ENCODE measurements around the gene GNAO1.
"Not testable (repeated sequence)": the region's sequence is repeated elsewhere in the genome, so short reads cannot be mapped to it uniquely, and the experiment has no call there.

The GNAO1 gene

GRCh38 chr16:56379044-56379443, 187.8 kb downstream of the GNAO1 start:
- H3K4me3 Mint-ChIP-seq; H3K27ac Mint-ChIP-seq; intact Hi-C loops (cut with micrococcal nuclease); H3K27me3 Mint-ChIP-seq; H3K4me1 Mint-ChIP-seq (ENCODE audit: low read depth): not testable (repeated sequence)
- peaks cover 39% of the 10 kb centered on the region for H3K9me3 Mint-ChIP-seq
- peaks cover 92% of the 10 kb centered on the region for H3K36me3 Mint-ChIP-seq (ENCODE audit: low read depth)

DNA sequence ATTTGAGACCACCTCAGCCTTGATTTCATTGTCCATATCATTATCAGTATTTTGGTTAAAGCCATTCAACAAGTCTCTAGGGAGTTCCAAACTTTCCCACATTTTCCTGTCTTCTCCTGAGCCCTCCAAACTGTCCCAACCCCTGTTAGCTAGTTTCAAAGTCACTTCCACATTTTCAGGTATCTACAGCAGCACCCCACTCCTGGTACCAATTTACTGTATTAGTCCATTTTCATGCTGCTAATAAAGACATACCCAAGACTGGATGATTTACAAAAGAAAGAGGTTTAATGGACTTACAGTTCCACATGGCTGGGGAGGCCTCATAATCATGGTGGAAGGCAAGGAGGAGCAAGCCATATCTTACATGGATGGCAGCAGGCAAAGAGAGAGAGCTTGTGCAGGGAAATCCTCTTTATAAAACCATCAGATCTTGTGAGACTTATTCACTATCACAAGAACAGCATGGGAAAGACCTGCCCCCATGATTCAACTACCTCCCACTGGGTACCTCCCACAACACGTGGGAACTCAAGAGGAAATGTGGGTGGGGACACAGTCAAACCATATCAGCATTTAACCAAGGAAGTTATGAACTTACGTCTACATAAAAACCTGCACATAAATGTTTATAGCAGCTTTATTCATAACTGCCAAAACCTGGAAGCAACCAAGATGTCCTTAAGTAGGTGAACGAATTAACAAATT, 189.6 kb downstream of the GNAO1 start:
- H3K4me1 Mint-ChIP-seq (ENCODE audit: low read depth); intact Hi-C loops (cut with micrococcal nuclease); H3K4me3 Mint-ChIP-seq; H3K27ac Mint-ChIP-seq; H3K27me3 Mint-ChIP-seq: not testable (repeated sequence)
- Mint-ChIP-seq H3K36me3 (ENCODE audit: low read depth) (peaks cover 92% of the 10 kb centered on the region), H3K9me3 (peaks cover 39% of the 10 kb centered on the region)

- peaks cover 95% of the 10 kb centered on the region for H3K36me3 Mint-ChIP-seq (ENCODE audit: low read depth)
- H3K4me1 Mint-ChIP-seq (ENCODE audit: low read depth): no peaks in the 10 kb centered on the region
- intact Hi-C loops (cut with micrococcal nuclease): no loop called here
- no peaks in the 10 kb centered on the region for H3K27me3 Mint-ChIP-seq
- no peak overlapping the region for H3K27ac Mint-ChIP-seq
- no peak overlapping the region for H3K4me3 Mint-ChIP-seq
- H3K9me3 Mint-ChIP-seq: peaks cover 39% of the 10 kb centered on the region
Observed at GRCh38 chr16:56382459-56382858, 191.2 kb downstream of the GNAO1 start.

- intact Hi-C loops (cut with micrococcal nuclease): no loop called here
- Mint-ChIP-seq H3K9me3 (peaks cover 39% of the 10 kb centered on the region), H3K4me3 (no peak overlapping the region), H3K4me1 (ENCODE audit: low read depth) (no peaks in the 10 kb centered on the region), H3K27me3 (no peaks in the 10 kb centered on the region), H3K36me3 (ENCODE audit: low read depth) (peaks cover 95% of the 10 kb centered on the region), H3K27ac (no peak overlapping the region)
Observed at GRCh38 chr16:56382901-56383355, 191.6 kb downstream of the GNAO1 start.

DNA sequence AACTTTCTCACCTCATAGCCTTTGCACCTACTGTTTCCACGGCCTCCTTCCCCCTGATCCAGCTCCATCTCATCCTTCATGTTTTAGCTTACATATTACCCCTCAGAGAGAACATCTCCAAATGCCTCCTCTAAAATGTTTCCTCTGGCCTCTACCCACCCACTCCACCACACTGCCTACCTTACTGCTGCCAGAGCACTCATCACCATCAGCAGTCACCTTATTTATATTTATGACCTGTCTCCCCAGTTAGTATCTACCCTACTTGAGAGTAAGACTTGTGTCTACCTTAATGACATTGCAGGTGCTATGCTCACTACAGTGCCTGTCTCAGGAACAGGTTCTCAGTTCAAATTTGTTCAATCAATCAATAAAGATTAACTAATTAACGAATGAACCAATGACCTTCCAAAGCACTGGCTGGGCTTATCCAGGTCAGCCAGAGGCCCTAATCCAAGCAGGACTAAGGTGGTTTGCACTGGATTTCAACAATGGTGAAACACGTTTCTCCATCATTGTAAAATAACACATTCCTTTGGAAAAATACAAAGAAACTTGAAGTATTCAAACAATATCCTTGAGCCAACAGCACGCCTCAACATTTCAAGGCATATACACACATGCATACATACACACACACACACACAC, 192.9 kb downstream of the GNAO1 start:
- Mint-ChIP-seq H3K27me3 (no peaks in the 10 kb centered on the region), H3K36me3 (ENCODE audit: low read depth) (peaks cover 91% of the 10 kb centered on the region), H3K9me3 (peaks cover 38% of the 10 kb centered on the region), H3K27ac (no peak overlapping the region), H3K4me1 (ENCODE audit: low read depth) (no peaks in the 10 kb centered on the region), H3K4me3 (no peak overlapping the region)
- intact Hi-C loops (cut with micrococcal nuclease): no loop called here

DNA sequence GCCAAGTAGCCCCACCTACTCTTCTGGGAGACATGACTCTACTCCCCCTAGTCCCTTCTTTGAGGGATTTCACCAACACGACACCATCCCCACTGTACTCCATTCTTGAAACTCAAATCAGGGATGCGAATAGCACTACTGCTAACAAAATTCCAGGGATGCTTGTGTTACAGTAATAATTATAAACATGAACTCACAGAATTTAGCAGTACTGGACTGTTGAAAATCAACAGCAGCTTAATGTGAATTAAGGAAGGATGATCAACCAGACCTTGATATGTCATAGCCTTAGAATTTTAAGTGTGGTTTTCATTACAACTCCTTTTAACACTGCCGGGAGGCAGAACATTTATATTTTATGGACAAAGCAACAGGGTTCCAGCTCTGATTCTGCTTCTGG, 196.1 kb downstream of the GNAO1 start:
- H3K27ac Mint-ChIP-seq: no peak overlapping the region
- H3K4me1 Mint-ChIP-seq (ENCODE audit: low read depth): no peaks in the 10 kb centered on the region
- intact Hi-C loops (cut with micrococcal nuclease): no loop called here
- H3K9me3 Mint-ChIP-seq: peaks cover 11% of the 10 kb centered on the region
- peaks cover 88% of the 10 kb centered on the region for H3K36me3 Mint-ChIP-seq (ENCODE audit: low read depth)
- no peak overlapping the region for H3K4me3 Mint-ChIP-seq
- H3K27me3 Mint-ChIP-seq: no peaks in the 10 kb centered on the region

- Mint-ChIP-seq H3K27me3 (no peaks in the 10 kb centered on the region), H3K4me3 (no peak overlapping the region), H3K27ac (no peak overlapping the region), H3K36me3 (ENCODE audit: low read depth) (peaks cover 88% of the 10 kb centered on the region), H3K4me1 (ENCODE audit: low read depth) (no peaks in the 10 kb centered on the region), H3K9me3 (peaks cover 5% of the 10 kb centered on the region)
- intact Hi-C loops (cut with micrococcal nuclease): no loop called here
Observed at GRCh38 chr16:56388209-56388608, 196.9 kb downstream of the GNAO1 start.

DNA sequence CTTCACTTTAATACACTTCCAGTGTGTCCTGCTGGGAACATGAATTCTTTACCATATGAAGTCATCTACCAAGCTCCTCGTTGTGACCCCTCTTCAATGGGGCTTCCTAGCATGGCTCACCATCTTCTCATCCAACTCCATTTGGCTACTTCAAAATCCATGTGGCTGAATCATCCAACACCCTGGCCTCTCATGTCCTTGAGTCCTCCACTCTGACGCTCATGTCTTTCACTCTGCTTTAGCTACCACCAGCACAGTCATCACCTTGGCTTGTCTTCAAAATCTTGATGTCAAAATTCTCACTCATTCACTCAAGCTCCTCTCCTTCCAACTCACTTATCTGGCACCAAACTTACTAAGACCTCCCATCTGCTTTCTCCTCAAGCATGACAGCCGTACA, 198.3 kb downstream of the GNAO1 start:
- intact Hi-C loops (cut with micrococcal nuclease): no loop called here
- no peak overlapping the region for H3K4me3 Mint-ChIP-seq
- no peaks in the 10 kb centered on the region for H3K4me1 Mint-ChIP-seq (ENCODE audit: low read depth)
- H3K27me3 Mint-ChIP-seq: no peaks in the 10 kb centered on the region
- H3K36me3 Mint-ChIP-seq (ENCODE audit: low read depth): peaks cover 88% of the 10 kb centered on the region
- no peaks in the 10 kb centered on the region for H3K9me3 Mint-ChIP-seq
- no peak overlapping the region for H3K27ac Mint-ChIP-seq

GRCh38 chr16:56396724-56397123, 205.4 kb downstream of the GNAO1 start:
- H3K4me1 Mint-ChIP-seq (ENCODE audit: low read depth); intact Hi-C loops (cut with micrococcal nuclease); H3K9me3 Mint-ChIP-seq; H3K27ac Mint-ChIP-seq; H3K27me3 Mint-ChIP-seq; H3K4me3 Mint-ChIP-seq: not testable (repeated sequence)
- H3K36me3 Mint-ChIP-seq (ENCODE audit: low read depth): peaks cover 90% of the 10 kb centered on the region

DNA sequence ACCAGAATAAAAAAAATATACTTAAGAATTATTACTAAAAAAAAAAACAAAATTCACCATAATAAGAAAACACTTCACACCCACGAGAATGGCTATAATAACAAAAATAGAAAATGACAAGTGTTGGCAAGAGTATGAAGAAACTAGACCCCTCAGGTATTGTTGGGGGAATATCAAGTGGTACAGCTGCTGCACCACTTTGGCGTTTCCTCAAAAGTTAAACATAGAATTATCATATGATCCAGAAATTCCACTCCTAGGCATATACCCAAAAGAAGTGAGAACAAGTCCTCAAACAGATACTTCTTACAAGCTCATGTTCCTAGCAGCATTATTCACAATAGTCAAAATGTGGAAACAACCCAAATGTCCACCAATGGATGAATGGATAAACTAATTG, 207.8 kb downstream of the GNAO1 start:
- Mint-ChIP-seq H3K9me3 (no peaks in the 10 kb centered on the region), H3K27me3 (no peaks in the 10 kb centered on the region), H3K4me3 (no peak overlapping the region), H3K36me3 (ENCODE audit: low read depth) (peaks cover 84% of the 10 kb centered on the region), H3K4me1 (ENCODE audit: low read depth) (no peaks in the 10 kb centered on the region), H3K27ac (no peak overlapping the region)
- intact Hi-C loops (cut with micrococcal nuclease): no loop called here

DNA sequence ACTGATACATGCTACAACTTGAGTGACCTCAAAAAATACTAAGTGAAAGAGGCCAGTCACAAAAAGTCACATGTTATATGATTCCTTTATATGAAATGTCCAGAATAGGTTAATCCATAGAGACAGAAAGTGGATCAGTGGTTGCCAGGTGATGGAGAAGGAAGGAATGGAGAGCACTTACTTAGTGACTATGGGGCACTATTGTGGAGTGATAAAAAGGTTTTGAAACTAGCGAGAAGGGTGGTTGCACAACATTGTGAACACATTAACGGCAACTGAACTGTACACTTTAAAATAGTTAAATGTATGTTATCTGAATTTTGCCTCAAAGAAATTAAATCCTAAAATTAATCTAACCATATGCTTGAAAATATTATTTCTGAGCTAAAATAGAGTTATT, 208.2 kb downstream of the GNAO1 start:
- Mint-ChIP-seq H3K9me3 (no peaks in the 10 kb centered on the region), H3K36me3 (ENCODE audit: low read depth) (peaks cover 84% of the 10 kb centered on the region), H3K4me1 (ENCODE audit: low read depth) (no peaks in the 10 kb centered on the region), H3K27ac (no peak overlapping the region), H3K27me3 (no peaks in the 10 kb centered on the region), H3K4me3 (no peak overlapping the region)
- intact Hi-C loops (cut with micrococcal nuclease): no loop called here

DNA sequence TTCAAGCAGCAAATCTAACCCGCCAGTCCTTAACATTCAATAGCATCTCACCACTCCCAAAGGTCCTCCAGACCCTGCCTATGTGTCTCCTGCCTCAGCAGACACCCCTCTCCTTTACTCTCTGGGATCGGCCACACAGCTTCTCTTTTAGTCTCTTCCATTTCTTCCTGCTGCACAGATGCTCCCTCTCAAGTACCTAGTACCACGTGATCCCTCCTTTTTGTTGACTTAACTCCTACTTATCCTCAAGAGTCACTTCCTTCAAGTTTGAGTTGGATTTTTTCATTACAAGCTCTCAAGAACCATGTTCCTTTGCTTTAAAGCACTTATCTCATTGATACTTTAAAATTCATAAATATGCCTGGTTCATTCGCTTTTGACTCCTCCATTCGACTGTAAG, 209.2 kb downstream of the GNAO1 start:
- Mint-ChIP-seq H3K4me1 (ENCODE audit: low read depth) (no peaks in the 10 kb centered on the region), H3K27ac (no peak overlapping the region), H3K27me3 (no peaks in the 10 kb centered on the region), H3K9me3 (no peaks in the 10 kb centered on the region), H3K36me3 (ENCODE audit: low read depth) (peaks cover 84% of the 10 kb centered on the region), H3K4me3 (no peak overlapping the region)
- intact Hi-C loops (cut with micrococcal nuclease): no loop called here

DNA sequence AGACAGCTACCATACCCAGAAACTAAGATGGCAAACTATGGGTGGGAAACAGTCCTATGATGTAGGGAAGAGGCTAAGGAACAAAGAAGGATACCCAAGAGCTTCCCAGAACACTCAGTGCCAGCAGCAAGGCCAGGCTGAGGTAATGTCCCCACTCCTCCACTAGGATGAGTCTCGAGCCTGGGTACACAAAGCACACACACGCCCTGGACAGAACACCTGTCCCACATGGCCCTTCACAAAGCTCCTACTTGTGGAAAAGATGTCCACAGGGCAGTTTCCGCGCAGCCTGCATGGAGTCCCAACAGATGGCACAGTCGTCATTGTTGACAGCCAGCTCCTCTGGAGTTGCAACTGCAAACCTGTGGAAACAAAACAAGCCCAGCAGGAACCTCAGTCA, 210.2 kb downstream of the GNAO1 start:
- H3K27ac Mint-ChIP-seq: no peak overlapping the region
- no peaks in the 10 kb centered on the region for H3K9me3 Mint-ChIP-seq
- H3K36me3 Mint-ChIP-seq (ENCODE audit: low read depth): peaks cover 79% of the 10 kb centered on the region
- no peaks in the 10 kb centered on the region for H3K27me3 Mint-ChIP-seq
- intact Hi-C loops (cut with micrococcal nuclease): no loop called here
- no peak overlapping the region for H3K4me3 Mint-ChIP-seq
- H3K4me1 Mint-ChIP-seq (ENCODE audit: low read depth): no peaks in the 10 kb centered on the region

DNA sequence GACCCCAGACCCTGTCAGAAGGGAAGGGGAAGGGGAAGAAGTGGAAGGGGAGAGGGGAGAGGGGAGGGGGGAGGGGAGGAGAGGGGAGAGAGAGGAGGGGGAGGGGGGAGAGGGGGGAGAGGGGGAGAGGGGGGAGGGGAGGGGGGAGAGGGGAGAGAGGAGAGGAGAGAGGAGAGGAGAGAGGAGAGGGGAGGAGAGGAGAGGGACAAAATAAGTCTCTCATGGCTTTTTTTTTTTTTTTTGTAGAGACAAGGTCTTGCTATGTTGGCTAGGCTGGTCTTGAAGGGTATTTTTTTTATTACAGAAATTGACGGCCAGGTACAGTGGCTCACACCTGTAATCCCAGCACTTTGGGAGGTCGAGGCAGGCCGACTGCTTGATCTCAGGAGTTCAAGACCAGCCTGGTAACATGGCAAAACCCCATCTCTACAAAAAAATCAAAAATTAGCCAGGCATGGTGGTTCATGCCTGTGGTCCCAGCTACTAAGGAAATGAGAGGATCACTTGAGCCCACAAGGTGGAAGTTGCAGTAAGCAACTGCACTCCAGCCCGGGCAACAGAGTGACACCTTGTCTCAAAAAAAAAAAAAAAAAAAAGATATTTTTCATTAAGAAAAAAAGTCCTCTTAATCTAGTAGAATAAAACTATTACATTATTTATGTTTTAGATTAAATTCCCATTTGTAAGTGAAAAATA, 214.8 kb downstream of the GNAO1 start:
- Mint-ChIP-seq H3K27ac (no peak overlapping the region), H3K4me1 (ENCODE audit: low read depth) (no peaks in the 10 kb centered on the region), H3K4me3 (no peak overlapping the region), H3K27me3 (no peaks in the 10 kb centered on the region), H3K36me3 (ENCODE audit: low read depth) (peaks cover 79% of the 10 kb centered on the region), H3K9me3 (no peaks in the 10 kb centered on the region)
- intact Hi-C loops (cut with micrococcal nuclease): no loop called here

Measured in dendritic cell treated with granulocyte-macrophage colony-stimulating factor and Interleukin-4, amounts not matched to agents 40 ng/mL and 50 ng/mL, for 4 days (primary cell).